Endothelial cell of umbilical vein (primary cell): Measurements from ENCODE around the gene CHRNA1. TPM values are rescaled to one million over a fixed set of nuclear protein-coding genes. Genes with fewer than 3 reads are reported as not detected.

Experiments used
- BruUV-seq: library from RNA; stranded (reverse); fragments of 400-500 nt; replicated peaks from 2 replicates; lab custom pipeline; 2021; lab: Mats Ljungman, UMichigan
- CTCF ChIA-PET: fragments of 300-600, 350-600 bp; sonication (Branson Sonifier 250); formaldehyde crosslinking; loops from one replicate; lab custom pipeline; 2021; ENCODE audit warnings: antibody characterized with exemption, inconsistent platforms; lab: Charles Lee
- POLR2A ChIA-PET: fragments of 300-600, 350-600 bp; sonication (Branson Sonifier 250); formaldehyde crosslinking; loops from one replicate; lab custom pipeline; 2021; ENCODE audit warnings: antibody characterized with exemption, inconsistent platforms; lab: Charles Lee
- DNase-seq: peaks from one replicate; pipeline ENCODE4 v3.0.0-alpha.2; 2011; ENCODE audit warnings: low read depth, low spot score
- FAIRE-seq: peaks from 2 replicates; lab custom pipeline; 2011; peaks lifted over from hg19 to GRCh38; lab: Jason Lieb, UNC
- H2AFZ ChIP-seq: 2 replicates; pipeline ENCODE4 v1.6.0; 2012; ENCODE audit warnings: low read depth, low read length, control low read depth, inconsistent platforms
- H3K27ac ChIP-seq: 2 replicates; pipeline ENCODE4 v1.5.1; 2011; ENCODE audit warnings: low read depth, mild to moderate bottlenecking, control low read depth, low read length, moderate library complexity; ENCODE audit not compliant: insufficient read depth
- H3K27me3 ChIP-seq, 2 experiments: 2 replicates each; pipeline versions ENCODE4 v1.6.0 to v1.6.1; 2011; ENCODE audit warnings: low read length in 2 of 2, mixed read lengths in 1 of 2; ENCODE audit not compliant: control insufficient read depth in 2 of 2, insufficient read depth in 2 of 2
- H3K36me3 ChIP-seq, 2 experiments: 2 replicates in 1 of 2; 3 replicates in 1 of 2; pipeline ENCODE4 v1.5.1; 2011; ENCODE audit warnings: low read length in 2 of 2, mild to moderate bottlenecking in 1 of 2, moderate library complexity in 1 of 2; ENCODE audit not compliant: control insufficient read depth in 2 of 2, insufficient read depth in 2 of 2; ENCODE audit errors: extremely low read depth in 1 of 2
- H3K4me1 ChIP-seq: 3 replicates; pipeline ENCODE4 v1.5.1; 2011; ENCODE audit warnings: mild to moderate bottlenecking, low read length; ENCODE audit not compliant: control insufficient read depth, insufficient read depth; ENCODE audit errors: extremely low read depth
- H3K4me2 ChIP-seq: 2 replicates; pipeline ENCODE4 v1.6.1; 2011; ENCODE audit warnings: low read length, control low read depth, mixed read lengths; ENCODE audit not compliant: insufficient read depth
- H3K4me3 ChIP-seq, 3 experiments: fragments of 200-600 bp in 1 of 3; sonication (generic), shearing (Covaris generic) in 1 of 3; replicated peaks in 1 of 3; 2 replicates each; pipeline ENCODE4 v1.5.1; 2011 to 2016; ENCODE audit warnings: control low read depth in 3 of 3, low read length in 3 of 3, mild to moderate bottlenecking in 2 of 3, inconsistent platforms in 1 of 3, low read depth in 1 of 3, moderate library complexity in 1 of 3; ENCODE audit not compliant: insufficient read depth in 1 of 3
- H3K79me2 ChIP-seq: 2 replicates; pipeline ENCODE4 v1.6.0; 2012; ENCODE audit warnings: low read length, inconsistent platforms; ENCODE audit not compliant: control insufficient read depth, insufficient read depth
- H3K9ac ChIP-seq: replicated peaks from 2 replicates; pipeline ENCODE3; 2011; ENCODE audit warnings: low read length, control low read depth; ENCODE audit not compliant: insufficient read depth; ENCODE audit errors: extremely low read depth
- H3K9me1 ChIP-seq: replicated peaks from 3 replicates; pipeline ENCODE4 v1.6.0; 2011; ENCODE audit warnings: mild to moderate bottlenecking, low read length; ENCODE audit not compliant: control insufficient read depth, insufficient read depth; ENCODE audit errors: extremely low read depth
- H3K9me3 ChIP-seq: replicated peaks from 2 replicates; pipeline ENCODE4 v1.5.1; 2012; ENCODE audit warnings: low read length, inconsistent platforms; ENCODE audit not compliant: control insufficient read depth, insufficient read depth
- H4K20me1 ChIP-seq: replicated peaks from 2 replicates; pipeline ENCODE3; 2011; ENCODE audit warnings: mild to moderate bottlenecking, low read length; ENCODE audit not compliant: control insufficient read depth, insufficient read depth; ENCODE audit errors: extremely low read depth
- CTCF ChIP-seq, 2 donors: IDR thresholded peaks; 1 replicate in 1 of 2; 2 replicates in 1 of 2; pipeline ENCODE4 v1.5.1; 2011; ENCODE audit warnings: low read length in 2 of 2, mild to moderate bottlenecking in 2 of 2, moderate library complexity in 2 of 2, control low read depth in 1 of 2, inconsistent platforms in 1 of 2, low read depth in 1 of 2; ENCODE audit not compliant: insufficient read depth in 1 of 2; ENCODE audit errors: extremely low read depth in 1 of 2
- EZH2 ChIP-seq: IDR thresholded peaks from 2 replicates; pipeline ENCODE4 v1.6.1; 2012; ENCODE audit warnings: borderline replicate concordance, low read depth, mild to moderate bottlenecking, moderate library complexity, low read length, inconsistent platforms; ENCODE audit not compliant: severe bottlenecking
- FOS ChIP-seq: IDR thresholded peaks from 2 replicates; pipeline ENCODE4 v1.6.1; 2011; ENCODE audit warnings: mild to moderate bottlenecking, low read length, moderate library complexity, borderline replicate concordance; ENCODE audit not compliant: insufficient read depth
- GATA2 ChIP-seq: IDR thresholded peaks from 2 replicates; pipeline ENCODE4 v1.7.0; 2011; ENCODE audit warnings: low read depth, mild to moderate bottlenecking, moderate library complexity, mixed read lengths, low read length; ENCODE audit not compliant: insufficient read length, insufficient read depth
- JUN ChIP-seq: IDR thresholded peaks from 2 replicates; pipeline ENCODE4 v1.6.1; 2011; ENCODE audit warnings: borderline replicate concordance, low read depth; ENCODE audit not compliant: insufficient read length, insufficient read depth
- MAX ChIP-seq: IDR thresholded peaks from 2 replicates; pipeline ENCODE4 v1.6.1; 2011; ENCODE audit not compliant: insufficient read depth, insufficient read length
- MYC ChIP-seq: IDR thresholded peaks from one replicate; pipeline ENCODE4 v1.6.1; 2011; ENCODE audit warnings: mild to moderate bottlenecking, low read depth, low read length
- POLR2A ChIP-seq: IDR thresholded peaks from 2 replicates; pipeline ENCODE4 v1.6.1; 2012; ENCODE audit warnings: low read depth, mild to moderate bottlenecking, control low read depth, low read length
- POLR2AphosphoS5 ChIP-seq: IDR thresholded peaks from 2 replicates; pipeline ENCODE4 v1.6.1; 2012; ENCODE audit warnings: low read depth, mild to moderate bottlenecking, control low read depth, low read length, moderate library complexity; ENCODE audit not compliant: insufficient read depth
- dilution Hi-C: fragments of 300-500 bp; cut with MboI; formaldehyde crosslinking; loops from one replicate; pipeline ENCODE4 v1.15.0; 2019; ENCODE audit warnings: low sequenced_read_pairs; ENCODE audit not compliant: extremely low pct_ligation_motif_present
- intact Hi-C: fragments of 100-400 bp; cut with micrococcal nuclease; formaldehyde crosslinking; loops from one replicate; pipeline ENCODE4 v1.10.0; 2022
- polyA plus RNA-seq, 4 experiments: library from polyadenylated mRNA; depleted of rRNA in 3 of 4; stranded (reverse) in 3 of 4; unstranded in 1 of 4; fragments of >200 nt; gene quantifications; 2 replicates each; pipeline versions ENCODE4 v1.2.1 to v1.2.3, GENCODE V29; 2011 to 2012; ENCODE audit warnings: missing spikeins in 1 of 4
- total RNA-seq: library from RNA; stranded (reverse); gene quantifications from 2 replicates; pipeline ENCODE4 v1.2.3, GENCODE V29; 2021

Gene CHRNA1
- total and polyA plus RNA-seq, 2 donors (not counting 3 experiments of a cell fraction or from before 2014, with no cell fraction given): 11.3 to 18.2 TPM

GRCh38 chr2:174759381-174760065, 4.7 kb downstream of the CHRNA1 start:
- peaks cover 23% of the 10 kb centered on the region for H3K4me1 ChIP-seq
- no peaks in the 10 kb centered on the region for H3K79me2 ChIP-seq
- no peaks in the 10 kb centered on the region for H3K27me3 ChIP-seq
- DNase-seq: no peak
- no peak overlapping the region for H3K9ac ChIP-seq
- no peak overlapping the region for H3K4me3 ChIP-seq
- intact Hi-C loops (loop anchor here (10.0 kb wide), 1 partner anchor 405 kb away; the partner anchor contains the start of gene ATF2), dilution Hi-C loops (no loop called here)
- FAIRE-seq: no peak
- no peaks in the 10 kb centered on the region for H4K20me1 ChIP-seq
- no peak overlapping the region for H3K27ac ChIP-seq
- no peaks in the 10 kb centered on the region for H3K36me3 ChIP-seq
- TF ChIP-seq MYC (no peak), POLR2A (no peak), CTCF (IDR thresholded peaks at IDR 0.05; ENCODE audit: extremely low read depth in 1 of 2, insufficient read depth in 1 of 2, low read depth in 1 of 2, low read length in 2 of 2) (no peak), JUN (no peak), POLR2AphosphoS5 (no peak), EZH2 (no peak), GATA2 (no peak), MAX (no peak), FOS (no peak)
- CTCF ChIA-PET: interaction anchor here (2.3 to 6.6 kb wide), 2 partner anchors 11 to 12 kb away, joined by 8 to 85 read pairs; no protein-coding TSS in a partner anchor
- H2AFZ ChIP-seq: no peak overlapping the region
- H3K9me3 ChIP-seq: no peaks in the 10 kb centered on the region
- no peak overlapping the region for H3K4me2 ChIP-seq
- no TSS peak for BruUV-seq
- H3K9me1 ChIP-seq: no peaks in the 10 kb centered on the region
- POLR2A ChIA-PET: no interaction called here
